ENCODE data around the gene DDIAS. TPM values are rescaled to one million over a fixed set of nuclear protein-coding genes. Genes with fewer than 3 reads are reported as not detected.

DDIAS gene
- total RNA-seq = 1.9 and 3.7 TPM in 2 replicates

GRCh38 chr11:82901165-82901921 lies at the start of gene DDIAS:
TSS of gene DDIAS (plus strand) at chr11:82901736. CDS start at chr11:82914739, 13,003 bp downstream.

DNA sequence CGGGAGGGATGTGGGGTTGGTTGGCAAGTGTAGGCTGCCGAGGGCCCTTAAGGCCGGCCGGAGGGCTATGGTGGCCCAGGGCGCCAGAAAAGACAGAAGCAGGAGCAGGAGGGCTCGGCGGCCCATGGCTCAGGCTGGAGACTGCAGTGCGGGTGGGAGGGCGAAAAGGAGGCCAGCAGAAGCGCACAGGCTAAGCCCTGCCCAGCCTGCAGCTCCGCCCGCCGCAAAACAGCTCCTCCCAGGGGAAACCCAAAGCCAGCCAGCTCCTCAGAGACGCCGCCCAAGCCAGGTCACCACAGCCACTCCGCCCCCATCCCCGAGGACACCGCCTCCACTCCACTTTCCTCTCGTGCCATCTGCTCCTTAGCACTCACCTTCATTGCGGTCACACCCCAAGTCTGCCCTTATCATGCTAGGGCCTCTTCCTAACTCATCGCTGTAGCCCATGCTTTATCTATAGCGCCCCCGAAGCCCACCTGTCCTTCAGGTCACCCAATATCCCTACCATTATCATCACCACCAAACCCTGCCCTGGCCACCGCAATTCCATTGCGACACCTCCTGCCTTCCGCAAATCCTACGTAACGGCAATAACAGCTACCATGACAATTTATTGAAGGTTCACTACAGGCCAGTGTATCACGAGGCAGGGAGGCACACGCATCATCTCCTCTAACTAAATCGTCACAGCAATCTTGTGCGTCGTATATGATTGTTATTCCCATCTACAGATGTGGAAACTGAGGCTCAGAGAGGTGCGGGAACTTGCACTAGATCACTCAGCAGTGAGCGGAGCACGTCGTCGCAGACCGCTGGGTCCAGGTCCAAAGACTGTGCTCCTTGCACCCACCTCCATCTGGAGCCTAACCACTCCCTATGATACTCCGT lies 1.0 kb upstream of the DDIAS start, which contains the start of gene PRCP:
Gene PRCP (minus strand): TSS at position 154 of the 888 bp plus-strand sequence. CDS start 28 bp downstream, at position 126.

Other genes with a start within 250 kb of the DDIAS start
- not detected in 2 replicates for gene FAM181B, start 167.9 kb upstream of the DDIAS start, total RNA-seq
- gene PRCP, start 1.3 kb upstream of the DDIAS start, total RNA-seq = 58.0 and 94.4 TPM in 2 replicates
- gene RAB30, start 170.2 kb downstream of the DDIAS start, total RNA-seq = 18.9 and 25.3 TPM in 2 replicates